WTC11 (cell line): Measurements from ENCODE around the gene ARMC6. TPM values are rescaled to one million over a fixed set of nuclear protein-coding genes. Genes with fewer than 3 reads are reported as not detected.
A peak's percentile ranks its signal among the peaks of the same experiment; 100 is the strongest.

Experiments
- ATAC-seq: fragments of 200-7000 bp; cut with Tn5 transposase; 2 replicates; pipeline ENCODE4 v1.10.0; 2021; ENCODE audit warnings: mild to moderate bottlenecking, moderate library complexity
- Bru-seq: library from RNA; stranded (reverse); fragments of 400-500 nt; gene quantifications from one replicate; lab custom pipeline; 2021; lab: Mats Ljungman, UMichigan
- CTCF ChIA-PET: fragments of 300-600 bp; sonication (Branson Sonifier 250); formaldehyde crosslinking; loops from one replicate; lab custom pipeline; 2021; ENCODE audit warnings: antibody characterized with exemption; lab: Charles Lee
- POLR2A ChIA-PET: fragments of 350-600 bp; sonication (Branson Sonifier 250); formaldehyde crosslinking; loops from one replicate; lab custom pipeline; 2021; ENCODE audit warnings: antibody characterized with exemption; lab: Charles Lee
- DNase-seq: peaks from one replicate; pipeline ENCODE4 v3.0.0; 2021; ENCODE audit warnings: low spot score
- H3K27ac Mint-ChIP-seq: 2 replicates; pipeline ENCODE4 v1.8.0; 2021; ENCODE audit warnings: mixed read lengths
- H3K27me3 Mint-ChIP-seq: 2 replicates; pipeline ENCODE4 v1.8.0; 2021; ENCODE audit warnings: low read depth, mild to moderate bottlenecking, moderate library complexity, mixed read lengths
- H3K36me3 Mint-ChIP-seq: 2 replicates; pipeline ENCODE4 v1.8.0; 2021; ENCODE audit warnings: mixed read lengths
- H3K4me1 Mint-ChIP-seq: 2 replicates; pipeline ENCODE4 v1.8.0; 2022; ENCODE audit warnings: mixed read lengths
- H3K4me3 Mint-ChIP-seq: 2 replicates; pipeline ENCODE4 v1.8.0; 2021; ENCODE audit warnings: mild to moderate bottlenecking, moderate library complexity, mixed read lengths
- H3K9me3 Mint-ChIP-seq: 2 replicates; pipeline ENCODE4 v1.8.0; 2021; ENCODE audit warnings: mixed read lengths
- ARID4B ChIP-seq: sonication (generic); formaldehyde crosslinking; IDR thresholded peaks from 2 replicates; pipeline ENCODE4 v1.8.0; 2023; ENCODE audit warnings: missing genetic modification reagents, mild to moderate bottlenecking, borderline replicate concordance
- CREM ChIP-seq: sonication (generic); formaldehyde crosslinking; IDR thresholded peaks from 2 replicates; pipeline ENCODE4 v1.8.1; 2022; ENCODE audit warnings: mild to moderate bottlenecking, missing genetic modification reagents, moderate library complexity
- ELF4 ChIP-seq: sonication (generic); formaldehyde crosslinking; IDR thresholded peaks from 2 replicates; pipeline ENCODE4 v1.8.1; 2022; ENCODE audit warnings: low read depth, mild to moderate bottlenecking, moderate library complexity, missing genetic modification reagents
- EMX1 ChIP-seq: fragments of 250-450 bp; sonication (Bioruptor Pico); IDR thresholded peaks from 2 replicates; pipeline ENCODE4 v1.8.0; 2021; ENCODE audit warnings: mild to moderate bottlenecking
- ERG ChIP-seq: fragments of 250-450 bp; sonication (Bioruptor Pico); IDR thresholded peaks from 2 replicates; pipeline ENCODE4 v1.8.0; 2021; ENCODE audit warnings: mild to moderate bottlenecking
- ETV6 ChIP-seq: sonication (generic); formaldehyde crosslinking; IDR thresholded peaks from 2 replicates; pipeline ENCODE4 v1.8.1; 2022; ENCODE audit warnings: mild to moderate bottlenecking, missing genetic modification reagents
- FOXK1 ChIP-seq: sonication (generic); formaldehyde crosslinking; IDR thresholded peaks from 2 replicates; pipeline ENCODE4 v1.8.0; 2022; ENCODE audit warnings: mild to moderate bottlenecking, moderate library complexity, missing genetic modification reagents
- FOXP1 ChIP-seq: sonication (generic); formaldehyde crosslinking; IDR thresholded peaks from 2 replicates; pipeline ENCODE4 v1.8.0; 2022; ENCODE audit warnings: missing genetic modification reagents, mild to moderate bottlenecking, moderate library complexity, borderline replicate concordance
- JAZF1 ChIP-seq: fragments of 250-450 bp; sonication (Bioruptor Pico); IDR thresholded peaks from 2 replicates; pipeline ENCODE4 v1.9.0; 2021; ENCODE audit warnings: moderate library complexity, mild to moderate bottlenecking, inconsistent platforms
- MAX ChIP-seq: sonication (generic); formaldehyde crosslinking; IDR thresholded peaks from 2 replicates; pipeline ENCODE4 v1.8.0; 2022; ENCODE audit warnings: mild to moderate bottlenecking, missing genetic modification reagents
- MLX ChIP-seq: sonication (generic); formaldehyde crosslinking; IDR thresholded peaks from 2 replicates; pipeline ENCODE4 v1.8.1; 2023; ENCODE audit warnings: mild to moderate bottlenecking, missing genetic modification reagents, moderate library complexity
- MYBL2 ChIP-seq: sonication (generic); formaldehyde crosslinking; IDR thresholded peaks from 2 replicates; pipeline ENCODE4 v1.8.1; 2023; ENCODE audit warnings: mild to moderate bottlenecking, moderate library complexity, missing genetic modification reagents
- NR1H2 ChIP-seq: sonication (generic); formaldehyde crosslinking; IDR thresholded peaks from 2 replicates; pipeline ENCODE4 v1.9.0; 2021; ENCODE audit warnings: mild to moderate bottlenecking, moderate library complexity, missing genetic modification reagents
- PRRX2 ChIP-seq: fragments of 250-450 bp; sonication (Bioruptor Pico); IDR thresholded peaks from 2 replicates; pipeline ENCODE4 v1.8.0; 2021; ENCODE audit warnings: mild to moderate bottlenecking
- RELA ChIP-seq: sonication (generic); formaldehyde crosslinking; IDR thresholded peaks from 2 replicates; pipeline ENCODE4 v1.8.1; 2022; ENCODE audit warnings: missing genetic modification reagents, mild to moderate bottlenecking, borderline replicate concordance
- SMAD3 ChIP-seq: sonication (generic); formaldehyde crosslinking; IDR thresholded peaks from 2 replicates; pipeline ENCODE4 v1.8.0; 2022; ENCODE audit warnings: missing genetic modification reagents, mild to moderate bottlenecking, borderline replicate concordance
- SP1 ChIP-seq: sonication (generic); formaldehyde crosslinking; conservative IDR thresholded peaks from 2 replicates; pipeline ENCODE4 v1.8.1; 2022; ENCODE audit warnings: missing genetic modification reagents
- TEAD1 ChIP-seq: sonication (generic); formaldehyde crosslinking; IDR thresholded peaks from 2 replicates; pipeline ENCODE4 v1.8.0; 2022; ENCODE audit warnings: mild to moderate bottlenecking, missing genetic modification reagents
- TP53 ChIP-seq: sonication (generic); formaldehyde crosslinking; IDR thresholded peaks from 2 replicates; pipeline ENCODE4 v1.8.1; 2023; ENCODE audit warnings: mild to moderate bottlenecking, missing genetic modification reagents
- USF2 ChIP-seq: sonication (generic); formaldehyde crosslinking; IDR thresholded peaks from 2 replicates; pipeline ENCODE4 v1.8.1; 2023; ENCODE audit warnings: mild to moderate bottlenecking, missing genetic modification reagents, moderate library complexity
- ZBTB21 ChIP-seq: sonication (generic); formaldehyde crosslinking; IDR thresholded peaks from 2 replicates; pipeline ENCODE4 v1.8.1; 2023; ENCODE audit warnings: mild to moderate bottlenecking, missing genetic modification reagents, borderline replicate concordance
- ZNF219 ChIP-seq: sonication (generic); formaldehyde crosslinking; IDR thresholded peaks from 2 replicates; pipeline ENCODE4 v1.8.0; 2023; ENCODE audit warnings: missing genetic modification reagents, mild to moderate bottlenecking, borderline replicate concordance
- ZNF263 ChIP-seq: sonication (generic); formaldehyde crosslinking; IDR thresholded peaks from 2 replicates; pipeline ENCODE4 v1.8.1; 2022; ENCODE audit warnings: low read depth, mild to moderate bottlenecking, moderate library complexity, missing genetic modification reagents
- ZNF317 ChIP-seq: sonication (generic); formaldehyde crosslinking; IDR thresholded peaks from 2 replicates; pipeline ENCODE4 v1.8.1; 2023; ENCODE audit warnings: low read depth, mild to moderate bottlenecking, moderate library complexity, missing genetic modification reagents, borderline replicate concordance
- ZNF396 ChIP-seq: fragments of 250-450 bp; sonication (Bioruptor Pico); IDR thresholded peaks from 2 replicates; pipeline ENCODE4 v1.8.0; 2021; ENCODE audit warnings: mild to moderate bottlenecking, moderate library complexity, borderline replicate concordance
- ZNF416 ChIP-seq: fragments of 250-450 bp; sonication (Bioruptor Pico); IDR thresholded peaks from 2 replicates; pipeline ENCODE4 v1.9.0; 2021; ENCODE audit warnings: mild to moderate bottlenecking, inconsistent platforms
- long read RNA-seq, 3 experiments: library from RNA in 1 of 3; library from capped mRNA in 1 of 3; library from polyadenylated mRNA in 1 of 3; unstranded in 2 of 3; stranded (forward) in 1 of 3; transcript quantifications; one replicate each; pipeline ENCODE4 v2.0.0, GENCODE V29; 2021
- total RNA-seq: library from RNA; stranded (reverse); gene quantifications from 3 replicates; pipeline ENCODE4 v1.2.3, GENCODE V29; 2021

ARMC6 gene
- 47.9 to 58.8 TPM (median 49.9 TPM) in 3 replicates for total RNA-seq
- Bru-seq, nascent RNA, result percentile 67 among the genes with signal in this experiment
- long read RNA-seq, experiment 1, transcript ARMC6-202 (8 exons, 2,383 nt), result major isoform, 162 of 326 reads
- long read RNA-seq, experiment 1, transcript ARMC6-206 (9 exons, 2,488 nt), result minor isoform, 51 of 326 reads
- long read RNA-seq, experiment 1, transcript ARMC6-201 (8 exons, 2,412 nt), result minor isoform, 25 of 326 reads
- long read RNA-seq, experiment 1, partial matches to known transcripts, result 29 of 326 reads
- long read RNA-seq, experiment 1, other reads (novel, unspliced or antisense), result 58 of 326 reads
- long read RNA-seq, experiment 2, transcript ARMC6-201 (8 exons, 2,412 nt), result minor isoform, 5 of 78 reads
- long read RNA-seq, experiment 2, transcript ARMC6-206 (9 exons, 2,488 nt), result minor isoform, 6 of 78 reads
- long read RNA-seq, experiment 2, transcript ARMC6-202 (8 exons, 2,383 nt), result major isoform, 29 of 78 reads
- long read RNA-seq, experiment 2, partial matches to known transcripts, result 15 of 78 reads
- long read RNA-seq, experiment 2, other reads (novel, unspliced or antisense), result 23 of 78 reads
- long read RNA-seq, experiment 3, transcript ARMC6-202 (8 exons, 2,383 nt), result major isoform, 38 of 92 reads
- long read RNA-seq, experiment 3, transcript ARMC6-206 (9 exons, 2,488 nt), result minor isoform, 22 of 92 reads
- long read RNA-seq, experiment 3, transcript ARMC6-201 (8 exons, 2,412 nt), result minor isoform, 9 of 92 reads
- long read RNA-seq, experiment 3, partial matches to known transcripts, result 4 of 92 reads
- long read RNA-seq, experiment 3, other reads (novel, unspliced or antisense), result 19 of 92 reads

GRCh38 chr19:19033426-19034203 lies at the start of gene ARMC6, which contains the start of gene SUGP2:
TSS of gene ARMC6 (plus strand) at chr19:19033603. CDS start at chr19:19034210, 607 bp downstream.
TSS of gene SUGP2 (minus strand) at chr19:19033517. CDS start at chr19:19031071, 2,446 bp downstream.
- Mint-ChIP-seq H3K4me3 (peak within 1 kb of the TSS; percentile 96), H3K4me1 (peaks cover 15% of the 10 kb centered on the region), H3K27me3 (no peaks in the 10 kb centered on the region), H3K9me3 (peaks cover 13% of the 10 kb centered on the region), H3K27ac (peak within 1 kb of the TSS; percentile 97), H3K36me3 (peaks cover 46% of the 10 kb centered on the region)
- ChIA-PET POLR2A (no interaction called here), CTCF (no interaction called here)
- peak; percentile 53 for ATAC-seq
- peak; percentile 85 for DNase-seq
- TF ChIP-seq ZNF263 (0 out of 2 replicates have a peak, but pooled peaks have one; percentile 35), SMAD3 (CRISPR knock-in tag) (peak; percentile 69; the same call in 1 of the 2 replicates), MYBL2 (CRISPR knock-in tag) (peak; percentile 89), PRRX2 (no peak), ZNF396 (no peak), RELA (CRISPR knock-in tag) (0 out of 2 replicates have a peak, but pooled peaks have one; percentile 42), ZNF317 (0 out of 2 replicates have a peak, but pooled peaks have one; percentile 11), USF2 (CRISPR knock-in tag) (peak; percentile 62), ZBTB21 (CRISPR knock-in tag) (0 out of 2 replicates have a peak, but pooled peaks have one; percentile 56), MLX (CRISPR knock-in tag) (peak; percentile 74; the same call in 1 of the 2 replicates), SP1 (CRISPR knock-in tag) (peak; percentile 67), EMX1 (CRISPR knock-in tag) (no peak), ERG (no peak), FOXP1 (CRISPR knock-in tag) (peak; percentile 57; the same call in 1 of the 2 replicates), ZNF219 (CRISPR knock-in tag) (no peak; the same call in 1 of the 2 replicates), ARID4B (CRISPR knock-in tag) (peak; percentile 89; the same call in 1 of the 2 replicates), TEAD1 (CRISPR knock-in tag) (peak; percentile 61), CREM (CRISPR knock-in tag) (0 out of 2 replicates have a peak, but pooled peaks have one; percentile 34), FOXK1 (CRISPR knock-in tag) (peak; percentile 56), ZNF416 (CRISPR knock-in tag) (no peak), ETV6 (CRISPR knock-in tag) (peak; percentile 85), ELF4 (CRISPR knock-in tag) (0 out of 2 replicates have a peak, but pooled peaks have one; percentile 59), MAX (CRISPR knock-in tag) (peak; percentile 98), NR1H2 (no peak), TP53 (CRISPR knock-in tag) (0 out of 2 replicates have a peak, but pooled peaks have one; percentile 40), JAZF1 (no peak)
